AG20443 (cell line): ENCODE data around the gene GDF2.
A peak's percentile ranks its signal among the peaks of the same experiment; 100 is the strongest.

ENCODE experiments used
- DNase-seq: peaks from one replicate; pipeline ENCODE4 v3.0.0; 2012; ENCODE audit warnings: low spot score, mixed read lengths

The GDF2 gene

DNA sequence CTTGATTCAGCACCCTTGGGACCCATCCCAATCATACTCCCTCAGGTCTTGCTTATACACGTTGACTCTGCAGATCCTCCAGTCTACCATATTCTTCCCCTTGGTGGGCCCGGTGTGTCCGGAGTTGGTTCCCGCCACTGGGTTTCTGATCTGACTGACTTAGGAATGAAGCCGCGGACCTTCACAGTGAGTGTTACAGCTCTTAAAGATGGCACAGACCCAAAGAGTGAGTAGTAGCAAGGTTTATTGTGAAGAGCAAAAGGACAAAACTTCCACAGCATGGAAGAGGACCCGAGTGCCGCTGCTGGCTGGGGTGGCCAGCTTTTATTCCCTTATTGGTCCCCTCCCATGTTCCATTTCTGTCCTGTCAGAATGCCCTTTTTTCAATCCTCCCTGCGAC, 28.2 kb upstream of the GDF2 start:
- DNase-seq = no peak

DNA sequence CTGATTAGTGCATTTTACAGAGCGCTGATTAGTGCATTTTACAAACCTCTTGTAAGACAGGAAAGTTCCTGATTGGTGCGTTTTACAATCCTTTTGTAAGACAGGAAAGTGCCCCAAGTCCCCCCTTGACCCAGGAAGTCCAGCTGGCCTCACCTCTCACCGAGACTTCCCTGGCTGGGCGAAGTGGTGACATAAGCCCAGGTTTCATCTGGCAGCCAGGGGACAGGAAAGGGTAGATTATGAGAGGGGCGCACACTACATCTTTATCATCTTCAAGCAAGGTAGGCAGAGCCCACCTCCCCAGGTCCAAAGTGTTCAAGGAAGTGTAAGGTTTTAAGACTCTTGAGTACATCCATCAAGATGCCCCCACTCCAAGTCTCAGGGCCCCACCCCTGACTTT, 27.8 kb upstream of the GDF2 start:
- DNase-seq = no peak

DNA sequence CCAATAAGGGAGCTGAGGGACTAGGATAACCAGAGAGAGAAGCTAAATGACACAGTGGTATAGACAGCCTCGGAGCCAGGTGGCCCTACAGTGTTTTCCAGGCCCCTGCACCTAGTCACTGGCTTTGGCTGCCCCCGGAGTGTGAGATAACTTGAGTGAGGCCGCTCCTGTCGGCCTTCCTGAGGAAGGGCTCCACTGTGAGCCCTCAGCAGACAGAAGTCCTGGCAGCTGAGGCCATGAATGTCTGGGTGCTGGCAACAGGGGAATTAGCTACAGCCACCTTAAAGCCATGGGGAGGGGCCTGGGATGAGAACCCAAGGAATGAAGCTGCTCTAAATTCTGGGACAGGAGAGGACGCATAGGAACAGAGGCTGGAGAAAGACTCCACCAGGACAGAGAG, 26.8 kb upstream of the GDF2 start:
- DNase-seq = no peak

- DNase-seq = no peak
These were observed 25.9 kb upstream of the GDF2 start for GRCh38 chr10:47296156-47296894.

GRCh38 chr10:47296941-47297340, 25.3 kb upstream of the GDF2 start:
- no peak for DNase-seq

- DNase-seq = no peak
These were observed 24.3 kb upstream of the GDF2 start for GRCh38 chr10:47297866-47298540.

DNA sequence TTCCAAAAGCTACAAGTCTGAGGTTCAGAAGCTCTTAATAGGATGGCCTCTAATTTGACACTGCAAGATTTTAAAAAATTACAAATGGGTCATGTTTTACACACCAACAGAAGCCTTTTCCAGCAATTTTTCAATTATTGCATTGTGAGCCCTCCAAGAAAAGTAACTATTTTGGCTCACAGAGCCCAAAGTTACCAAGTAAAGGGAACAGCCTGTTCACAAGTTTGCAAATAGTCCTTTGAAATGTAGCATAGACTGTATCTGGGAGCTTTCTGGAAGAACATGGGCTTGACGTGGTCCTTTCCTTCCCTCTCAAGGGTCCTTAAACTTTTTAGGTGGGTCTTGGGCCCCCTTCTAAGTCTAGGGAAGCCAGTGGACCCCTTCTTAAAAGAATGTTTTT, 23.5 kb upstream of the GDF2 start:
- DNase-seq = no peak

DNA sequence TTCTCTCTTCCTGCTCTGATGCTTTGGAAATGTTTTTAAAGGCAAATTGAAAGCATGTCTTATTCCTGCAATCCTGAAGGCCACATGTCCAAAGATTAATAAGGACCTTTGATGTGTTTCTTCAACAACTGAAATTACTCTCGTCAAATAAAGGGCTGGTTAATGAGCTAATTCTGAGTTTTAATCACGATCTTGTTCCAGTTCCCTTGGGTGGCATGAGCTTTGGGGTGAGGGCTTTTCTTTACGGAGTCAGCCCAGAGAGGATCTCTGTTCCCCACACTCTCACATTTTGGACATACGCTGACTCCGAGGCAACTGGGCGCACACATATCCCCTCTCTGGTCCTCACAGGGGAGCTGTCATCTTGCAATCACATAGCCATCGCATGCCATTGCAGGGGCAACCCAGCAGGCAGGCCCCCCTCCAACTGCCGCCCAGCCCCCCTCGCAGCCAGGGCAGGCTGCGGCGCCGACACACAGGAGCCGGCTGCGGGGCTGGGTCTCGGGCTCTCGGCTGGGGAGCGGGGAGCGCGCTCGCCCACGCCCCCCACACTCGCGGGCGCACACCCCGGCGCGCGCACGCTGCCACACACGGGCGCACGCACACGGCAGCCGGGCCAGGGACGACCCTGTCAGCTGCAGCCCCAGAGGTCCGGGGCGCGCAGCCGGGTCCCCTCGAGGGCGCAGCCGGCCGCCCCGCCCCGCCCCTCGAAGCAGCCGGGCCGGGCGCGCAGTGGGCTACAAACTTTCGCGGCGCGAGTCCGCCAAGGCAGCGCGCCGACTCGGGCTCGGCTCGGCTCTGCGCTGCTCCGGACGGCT, 22.4 kb upstream of the GDF2 start, which contains the start of gene GDF10:
TSS of gene GDF10 (plus strand) at position 587 of the 818 bp plus-strand sequence. CDS start 455 bp downstream, outside the sequence.
- DNase-seq = no peak

DNA sequence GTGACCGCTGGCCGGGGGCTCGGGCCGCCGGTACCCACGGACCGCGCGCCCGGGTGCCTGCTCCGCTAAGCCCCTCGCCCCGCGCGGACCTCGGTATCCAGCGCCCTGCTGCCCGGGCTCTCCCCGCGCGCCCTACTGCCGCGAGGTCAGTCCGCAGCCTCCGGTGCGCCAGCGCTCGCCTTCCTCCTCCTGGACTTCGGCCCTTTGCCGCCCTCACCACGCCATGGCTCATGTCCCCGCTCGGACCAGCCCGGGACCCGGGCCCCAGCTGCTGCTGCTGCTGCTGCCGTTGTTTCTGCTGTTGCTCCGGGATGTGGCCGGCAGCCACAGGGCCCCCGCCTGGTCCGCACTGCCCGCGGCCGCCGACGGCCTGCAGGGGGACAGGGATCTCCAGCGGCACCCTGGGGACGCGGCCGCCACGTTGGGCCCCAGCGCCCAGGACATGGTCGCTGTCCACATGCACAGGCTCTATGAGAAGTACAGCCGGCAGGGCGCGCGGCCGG, 21.8 kb upstream of the GDF2 start:
- peak; percentile 37 for DNase-seq

- DNase-seq = no peak
These were observed 20.4 kb upstream of the GDF2 start for GRCh38 chr10:47301833-47302232.

- DNase-seq = no peak
These were observed 19.1 kb upstream of the GDF2 start for GRCh38 chr10:47303105-47303504.

GRCh38 chr10:47303866-47304265, 18.4 kb upstream of the GDF2 start:
- DNase-seq = no peak

DNA sequence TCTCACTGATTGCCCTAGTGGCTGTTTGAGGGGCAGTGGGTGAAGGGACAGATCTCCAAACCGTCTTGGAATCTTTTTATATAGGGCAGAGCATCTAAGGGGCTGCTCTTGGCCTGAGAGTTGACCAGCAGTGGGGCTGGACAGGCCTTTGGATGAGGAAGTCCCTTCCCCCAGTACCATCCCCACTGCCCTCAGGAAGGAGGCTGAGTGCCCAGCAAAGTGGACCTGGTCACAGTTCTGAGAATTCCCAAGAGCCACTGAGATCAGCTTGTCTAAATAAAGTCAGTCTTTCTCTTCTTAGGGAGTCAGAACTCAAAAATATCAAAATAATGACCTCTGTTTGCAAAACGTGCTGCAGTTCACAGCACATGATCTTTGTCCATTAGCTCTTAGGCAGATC, 16.7 kb upstream of the GDF2 start:
- no peak for DNase-seq

DNA sequence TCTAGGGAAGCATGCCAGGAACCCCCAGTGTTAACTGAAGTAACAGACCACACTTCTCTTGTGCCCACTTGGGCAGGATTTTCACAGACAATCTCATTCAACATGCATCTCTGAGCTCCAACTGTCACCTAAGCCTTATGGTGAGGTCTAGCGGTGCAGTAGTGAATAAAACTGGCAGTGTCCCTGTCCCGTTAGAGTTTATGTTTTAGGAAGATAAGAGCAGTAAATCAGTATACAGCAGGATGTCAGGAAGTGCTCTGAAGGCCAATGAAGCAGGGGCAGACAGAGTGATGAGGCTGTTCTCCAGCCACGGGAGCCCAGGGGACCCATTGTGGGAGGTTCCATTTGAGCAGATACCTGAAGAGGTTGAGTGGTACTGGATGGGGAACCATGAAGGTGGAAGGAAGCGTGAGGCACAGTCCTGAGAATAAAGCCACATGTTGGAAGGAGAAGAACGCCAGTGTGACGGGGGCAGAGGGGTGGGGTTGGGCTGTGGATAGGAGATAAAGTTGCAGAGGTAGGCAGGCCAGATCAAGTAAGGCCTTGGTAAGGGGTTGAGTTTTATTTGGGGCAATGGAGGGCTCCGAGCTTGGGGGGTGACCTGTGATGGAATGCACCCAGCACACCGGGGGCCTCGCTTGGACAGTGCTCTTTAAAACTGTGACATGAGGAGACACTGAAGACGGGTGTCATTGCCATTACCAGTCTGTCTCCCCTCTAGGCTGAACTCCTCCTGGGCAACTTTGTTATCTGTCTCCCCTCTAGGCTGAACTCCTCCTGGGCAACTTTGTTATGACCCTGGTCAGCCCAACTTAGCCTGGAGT, 15.7 kb upstream of the GDF2 start:
- DNase-seq = no peak

DNA sequence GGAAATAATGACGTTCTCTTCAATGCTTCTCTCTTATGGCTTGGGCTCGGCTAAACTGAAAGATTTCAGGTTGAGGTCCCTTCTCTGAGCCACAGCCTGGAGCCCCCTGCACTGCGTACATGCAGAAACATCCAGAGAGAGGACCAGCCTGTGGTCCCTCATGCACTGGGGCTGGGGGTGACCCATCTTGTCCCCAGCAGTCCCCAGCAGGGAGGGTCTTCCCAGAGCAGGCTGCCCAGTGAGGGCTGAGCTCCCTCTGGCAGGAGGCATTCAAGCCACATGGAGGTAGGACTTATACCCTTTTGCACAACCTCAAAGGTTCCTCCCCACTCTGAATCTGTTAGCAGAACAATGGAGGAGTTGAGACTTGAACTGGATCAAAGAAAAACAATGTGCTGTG, 14.9 kb upstream of the GDF2 start:
- no peak for DNase-seq

DNA sequence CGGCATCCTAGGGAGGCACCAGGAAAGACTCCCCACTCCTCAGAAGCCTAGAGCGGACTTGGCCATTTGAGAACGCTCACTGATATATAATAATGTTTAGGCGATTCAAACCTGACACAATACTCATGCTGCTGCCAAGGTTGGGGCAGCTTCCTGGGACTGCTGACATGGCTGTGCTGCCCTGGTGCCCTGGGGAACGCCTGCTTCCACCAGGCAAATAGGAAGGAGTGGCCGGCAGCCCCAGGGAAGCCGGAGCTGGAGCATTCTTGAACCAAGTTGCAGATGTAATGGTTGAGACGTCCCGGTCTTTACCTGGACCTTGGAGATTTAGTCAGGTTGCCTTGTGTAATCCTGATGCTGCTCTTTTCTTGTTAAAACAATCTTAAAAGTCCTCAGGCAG, 13.5 kb upstream of the GDF2 start:
- no peak for DNase-seq

GRCh38 chr10:47309408-47310089, 12.7 kb upstream of the GDF2 start:
- no peak for DNase-seq

- DNase-seq = no peak
These were observed 12.2 kb upstream of the GDF2 start for GRCh38 chr10:47310090-47310505.

DNA sequence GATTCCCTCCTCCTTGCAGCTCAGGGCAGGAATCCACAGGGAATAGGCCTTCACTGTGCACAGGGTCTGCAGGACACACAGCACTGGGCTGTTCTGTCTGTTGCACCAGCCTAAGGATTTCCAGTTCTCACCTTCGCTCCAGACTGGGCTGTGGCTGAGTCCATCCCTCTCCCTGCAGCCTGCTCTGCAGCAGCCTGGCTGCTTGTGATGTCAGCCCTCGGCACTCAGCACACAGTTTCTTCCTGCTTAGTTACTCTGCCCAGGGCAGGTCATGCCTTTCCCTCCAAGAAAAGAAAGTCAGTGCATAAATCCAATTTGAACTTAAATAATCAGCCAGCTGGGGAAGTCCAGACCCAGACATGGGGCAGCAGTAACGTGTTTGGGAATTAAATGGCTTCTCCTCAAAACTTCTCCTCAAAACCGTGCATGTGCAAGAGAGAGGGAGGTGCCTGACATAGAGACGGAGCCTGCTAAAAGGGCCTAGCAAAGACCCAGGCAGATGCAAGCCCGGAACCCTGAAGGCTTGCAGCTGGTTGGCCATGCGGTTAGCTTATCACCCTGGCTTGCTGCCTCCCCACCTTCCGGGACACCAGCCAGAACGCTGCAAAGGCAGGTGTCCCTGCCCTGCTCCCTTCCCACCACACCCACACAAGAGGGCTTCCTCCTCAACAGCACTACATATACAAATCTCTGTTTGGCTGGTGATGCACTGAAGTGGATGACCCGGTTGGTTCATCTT, 10.9 kb upstream of the GDF2 start:
- no peak for DNase-seq

DNA sequence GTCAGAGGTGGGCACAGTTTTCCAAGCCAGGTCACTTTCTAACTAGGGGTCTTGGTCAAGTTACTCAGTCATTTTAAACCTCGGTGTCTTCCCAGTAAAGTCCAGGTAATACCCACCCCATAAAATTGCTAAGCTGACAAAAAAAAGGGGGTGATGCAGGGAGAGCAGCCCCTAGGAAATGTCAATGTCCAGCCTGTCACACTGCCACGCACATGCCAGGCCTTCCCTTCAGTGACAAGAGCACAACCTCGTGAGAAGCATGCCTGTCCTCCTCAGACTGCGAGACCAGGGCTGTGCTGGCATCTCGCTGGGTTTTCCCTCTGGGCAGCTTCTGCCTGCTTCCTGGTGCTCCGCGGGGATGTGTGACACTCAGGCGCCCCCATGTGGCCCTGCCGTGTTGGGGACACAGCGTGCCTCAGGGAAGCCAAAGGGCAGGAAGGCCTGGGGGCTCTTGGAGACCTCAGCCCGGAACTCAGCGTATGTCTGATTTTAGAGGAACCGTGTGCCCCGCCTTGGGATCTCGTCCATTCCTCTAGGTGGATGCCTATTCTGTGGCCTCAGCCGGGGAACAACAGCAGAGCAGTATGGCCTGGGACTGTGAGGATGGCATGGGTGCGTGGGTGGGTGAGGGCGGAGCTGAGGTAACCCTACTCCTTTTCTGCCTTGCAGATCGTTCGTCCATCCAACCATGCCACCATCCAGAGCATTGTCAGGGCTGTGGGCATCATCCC, 10.2 kb upstream of the GDF2 start:
- DNase-seq = peak; percentile 94
